PC-3 (cell line): ENCODE measurements around the gene CREBZF. TPM values are rescaled to one million over a fixed set of nuclear protein-coding genes. Genes with fewer than 3 reads are reported as not detected.
"Not testable (repeated sequence)": the region's sequence is repeated elsewhere in the genome, so short reads cannot be mapped to it uniquely, and the experiment has no call there.

Source experiments
- ATAC-seq: fragments of 200-7000 bp; cut with Tn5 transposase; 2 replicates; pipeline ENCODE4 v1.9.1; 2020; ENCODE audit warnings: mild to moderate bottlenecking, moderate library complexity
- BruUV-seq: library from RNA; stranded (reverse); fragments of 400-500 nt; replicated peaks from 2 replicates; lab custom pipeline; 2021; lab: Mats Ljungman, UMichigan
- CTCF ChIA-PET: fragments of 300-600 bp; sonication (Branson Sonifier 250); formaldehyde crosslinking; loops from one replicate; lab custom pipeline; 2022; ENCODE audit warnings: antibody characterized with exemption; lab: Charles Lee
- POLR2A ChIA-PET: fragments of 300-600 bp; sonication (Branson Sonifier 250); formaldehyde crosslinking; loops from one replicate; lab custom pipeline; 2022; ENCODE audit warnings: antibody characterized with exemption; ENCODE audit not compliant: unreplicated experiment; lab: Charles Lee
- DNase-seq: peaks from one replicate; pipeline ENCODE4 v3.0.0-alpha.2; 2015
- H2AFZ ChIP-seq: fragments of 300-600 bp; sonication (generic); 2 replicates; pipeline ENCODE4 v1.6.0; 2016; ENCODE audit warnings: antibody characterized with exemption, low read length
- H3F3A ChIP-seq: fragments of 300-600 bp; sonication (generic); one replicate; pipeline ENCODE4 v1.6.0; 2017; ENCODE audit warnings: antibody characterized with exemption, low read length, control low read depth, mild to moderate bottlenecking; ENCODE audit not compliant: unreplicated experiment
- H3K27ac ChIP-seq: fragments of 300-600 bp; sonication (generic); 2 replicates; pipeline ENCODE4 v1.5.1; 2016; ENCODE audit warnings: mild to moderate bottlenecking, low read length
- H3K27me3 ChIP-seq: fragments of 300-600 bp; sonication (generic); 2 replicates; pipeline ENCODE4 v1.6.1; 2016; ENCODE audit warnings: low read length, mixed read lengths
- H3K36me3 ChIP-seq: fragments of 300-600 bp; sonication (generic); 2 replicates; pipeline ENCODE4 v1.6.1; 2016; ENCODE audit warnings: low read depth, mixed run types, low read length, mixed read lengths
- H3K4me1 ChIP-seq: fragments of 300-600 bp; sonication (generic); 2 replicates; pipeline ENCODE4 v1.5.1; 2016; ENCODE audit warnings: low read length; ENCODE audit not compliant: insufficient read depth
- H3K4me2 ChIP-seq: fragments of 300-600 bp; sonication (generic); 2 replicates; pipeline ENCODE4 v1.6.0; 2016; ENCODE audit warnings: low read length
- H3K4me3 ChIP-seq: fragments of 300-600 bp; sonication (generic); 2 replicates; pipeline ENCODE4 v1.5.1; 2016; ENCODE audit warnings: mild to moderate bottlenecking, low read length, mixed read lengths
- H3K79me2 ChIP-seq: fragments of 300-600 bp; sonication (generic); 2 replicates; pipeline ENCODE4 v1.6.1; 2017; ENCODE audit warnings: low read length, mixed read lengths
- H3K9ac ChIP-seq: fragments of 300-600 bp; sonication (generic); 2 replicates; pipeline ENCODE4 v1.6.0; 2016; ENCODE audit warnings: mild to moderate bottlenecking, low read length
- H3K9me2 ChIP-seq: fragments of 300-600 bp; sonication (generic); replicated peaks from 2 replicates; pipeline ENCODE4 v1.6.1; 2016; ENCODE audit warnings: mixed run types, low read length, mixed read lengths
- H3K9me3 ChIP-seq: fragments of 300-600 bp; sonication (generic); 2 replicates; pipeline ENCODE4 v1.6.1; 2016; ENCODE audit warnings: low read length, mixed read lengths
- H4K20me1 ChIP-seq: fragments of 300-600 bp; sonication (generic); 2 replicates; pipeline ENCODE4 v1.6.1; 2016; ENCODE audit warnings: low read length, mixed read lengths
- CTCF ChIP-seq: fragments of 300-600 bp; sonication (generic); conservative IDR thresholded peaks from 2 replicates; pipeline ENCODE4 v1.5.1; 2017; ENCODE audit warnings: antibody characterized with exemption, low read depth, mild to moderate bottlenecking, low read length
- EZH2 ChIP-seq: fragments of 300-600 bp; sonication (generic); IDR thresholded peaks from one replicate; pipeline ENCODE4 v1.6.1; 2017; ENCODE audit warnings: antibody characterized with exemption, mild to moderate bottlenecking, low read length; ENCODE audit not compliant: unreplicated experiment
- EZH2phosphoT487 ChIP-seq: fragments of 300-600 bp; sonication (generic); IDR thresholded peaks from 2 replicates; pipeline ENCODE4 v1.6.1; 2018; ENCODE audit warnings: mild to moderate bottlenecking, antibody characterized with exemption, low read length, borderline replicate concordance
- intact Hi-C: fragments of 100-400 bp; cut with micrococcal nuclease; formaldehyde crosslinking; loops from 2 replicates; pipeline ENCODE4 v1.9.0; 2023
- total RNA-seq: library from RNA; depleted of rRNA; stranded (reverse); fragments of >200 nt; gene quantifications from 2 replicates; pipeline ENCODE4 v1.2.3, GENCODE V29; 2014

CREBZF gene
- total RNA-seq, 1 experiment from 2014 or later: 75.0 TPM

DNA sequence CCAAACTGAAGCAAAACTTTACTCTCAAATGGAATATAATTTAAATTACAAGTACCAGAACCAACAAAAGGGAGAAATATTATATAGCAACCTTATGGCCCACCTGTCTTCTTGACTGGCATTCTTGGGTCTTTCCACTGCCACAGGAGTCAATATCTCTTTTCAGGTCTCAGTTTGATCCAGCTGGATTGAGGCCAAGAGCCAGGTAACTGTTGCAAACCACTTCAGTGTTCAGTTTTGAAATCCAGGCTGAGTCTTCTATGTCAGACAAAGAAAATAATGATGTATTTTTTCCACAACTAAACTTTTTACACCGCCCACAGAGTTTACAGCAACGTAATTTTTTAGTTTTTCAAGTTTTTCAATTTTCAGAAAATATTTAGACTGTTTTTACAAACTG lies 38.4 kb downstream of the CREBZF start:
- H3K9me3 ChIP-seq: no peaks in the 10 kb centered on the region
- no peak overlapping the region for H3K27ac ChIP-seq
- BruUV-seq: no TSS peak
- ATAC-seq (no peak), DNase-seq (peak; percentile 22)
- no peaks in the 10 kb centered on the region for H3K27me3 ChIP-seq
- peaks cover 25% of the 10 kb centered on the region for H3K4me1 ChIP-seq
- peaks cover 6% of the 10 kb centered on the region; the same call in 1 of the 2 replicates for H3K36me3 ChIP-seq
- H3K79me2 ChIP-seq: peaks cover 31% of the 10 kb centered on the region
- intact Hi-C loops: loop anchor here (2.0 to 10.0 kb wide), 2 partner anchors 32 to 1288 kb away; no protein-coding TSS in a partner anchor
- ChIA-PET POLR2A (no interaction called here), CTCF (no interaction called here)
- H3K4me3 ChIP-seq: peak overlapping the region; percentile 83
- peak overlapping the region; percentile 89 for H2AFZ ChIP-seq
- H3K9ac ChIP-seq: peak overlapping the region; percentile 65; the same call in 1 of the 2 replicates
- no peak for TF ChIP-seq EZH2phosphoT487
- no peak for TF ChIP-seq EZH2
- no peak for TF ChIP-seq CTCF
- H3K4me2 ChIP-seq: peak overlapping the region; percentile 97
- H3F3A ChIP-seq: no peaks in the 10 kb centered on the region
- H3K9me2 ChIP-seq: no peaks in the 10 kb centered on the region
- H4K20me1 ChIP-seq: no peaks in the 10 kb centered on the region

GRCh38 chr11:85620256-85620655 lies 44.7 kb downstream of the CREBZF start:
- H4K20me1 ChIP-seq: no peaks in the 10 kb centered on the region
- H3K27ac ChIP-seq: no peak overlapping the region
- BruUV-seq: no TSS peak
- no peaks in the 10 kb centered on the region for H3K4me1 ChIP-seq
- H3K9me2 ChIP-seq: no peaks in the 10 kb centered on the region
- no peak overlapping the region for H3K4me3 ChIP-seq
- no peak overlapping the region for H3K4me2 ChIP-seq
- no peaks in the 10 kb centered on the region for H3K27me3 ChIP-seq
- DNase-seq (no peak), ATAC-seq (no peak)
- no peak overlapping the region for H3K9ac ChIP-seq
- no peaks in the 10 kb centered on the region for H3K36me3 ChIP-seq
- ChIA-PET POLR2A (no interaction called here), CTCF (no interaction called here)
- no peak overlapping the region for H2AFZ ChIP-seq
- no peaks in the 10 kb centered on the region for H3F3A ChIP-seq
- H3K9me3 ChIP-seq: no peaks in the 10 kb centered on the region
- intact Hi-C loops: loop anchor here (10.0 kb wide), 1 partner anchor 1295 kb away; no protein-coding TSS in a partner anchor
- TF ChIP-seq CTCF (no peak), EZH2 (no peak)
- no peaks in the 10 kb centered on the region for H3K79me2 ChIP-seq

DNA sequence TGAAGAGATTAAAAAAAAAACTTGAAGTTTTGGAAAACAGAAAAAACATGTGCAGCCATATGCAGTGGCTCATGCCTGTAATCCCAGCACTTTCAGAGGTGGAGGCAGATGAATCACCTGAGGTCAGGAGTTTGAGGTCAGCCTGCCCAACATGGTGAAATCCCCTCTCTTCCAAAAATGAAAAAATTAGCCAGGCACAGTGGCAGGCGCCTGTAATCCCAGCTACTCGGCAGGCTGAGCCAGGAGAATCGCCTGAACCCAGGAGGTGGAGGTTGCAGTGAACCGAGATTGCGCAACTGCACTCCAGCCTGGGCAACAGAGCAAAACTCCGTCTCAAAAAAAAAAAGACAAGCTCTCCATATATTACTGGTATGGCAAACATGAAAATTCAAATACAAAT lies 45.4 kb downstream of the CREBZF start:
- TF ChIP-seq CTCF: no peak
- no peak for TF ChIP-seq EZH2
- TF ChIP-seq EZH2phosphoT487: no peak
- Histone ChIP-seq H3F3A (no peaks in the 10 kb centered on the region), H3K9ac (no peak overlapping the region), H3K9me3 (no peaks in the 10 kb centered on the region), H3K79me2 (no peaks in the 10 kb centered on the region), H3K36me3 (no peaks in the 10 kb centered on the region), H3K4me3 (no peak overlapping the region), H2AFZ (no peak overlapping the region), H3K27ac (no peak overlapping the region), H3K4me1 (no peaks in the 10 kb centered on the region), H3K4me2 (no peak overlapping the region), H3K9me2 (no peaks in the 10 kb centered on the region), H4K20me1 (no peaks in the 10 kb centered on the region), H3K27me3 (no peaks in the 10 kb centered on the region)
- POLR2A ChIA-PET: no interaction called here
- ATAC-seq (no peak), DNase-seq (no peak)
- no TSS peak for BruUV-seq
- CTCF ChIA-PET: no interaction called here
- intact Hi-C loops: no loop called here

- H3K27me3 ChIP-seq, H4K20me1 ChIP-seq, BruUV-seq, ATAC-seq, H3K9ac ChIP-seq, intact Hi-C loops, H3F3A ChIP-seq, H3K79me2 ChIP-seq, H3K27ac ChIP-seq, POLR2A ChIA-PET, H3K9me2 ChIP-seq, H3K4me3 ChIP-seq, H3K4me2 ChIP-seq, H3K9me3 ChIP-seq, H3K36me3 ChIP-seq, H3K4me1 ChIP-seq, H2AFZ ChIP-seq, CTCF ChIA-PET, DNase-seq: not testable (repeated sequence)
Observed at GRCh38 chr11:85611643-85612042, 53.3 kb downstream of the CREBZF start.
